NCI-H128 (cell line): ENCODE results near the gene CCL27.

Experiments used
- DNase-seq: peaks from one replicate; lab custom pipeline; 2025; ENCODE audit not compliant: unreplicated experiment; lab: John Stamatoyannopoulos, UW

Gene CCL27, protein sequence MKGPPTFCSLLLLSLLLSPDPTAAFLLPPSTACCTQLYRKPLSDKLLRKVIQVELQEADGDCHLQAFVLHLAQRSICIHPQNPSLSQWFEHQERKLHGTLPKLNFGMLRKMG

DNA sequence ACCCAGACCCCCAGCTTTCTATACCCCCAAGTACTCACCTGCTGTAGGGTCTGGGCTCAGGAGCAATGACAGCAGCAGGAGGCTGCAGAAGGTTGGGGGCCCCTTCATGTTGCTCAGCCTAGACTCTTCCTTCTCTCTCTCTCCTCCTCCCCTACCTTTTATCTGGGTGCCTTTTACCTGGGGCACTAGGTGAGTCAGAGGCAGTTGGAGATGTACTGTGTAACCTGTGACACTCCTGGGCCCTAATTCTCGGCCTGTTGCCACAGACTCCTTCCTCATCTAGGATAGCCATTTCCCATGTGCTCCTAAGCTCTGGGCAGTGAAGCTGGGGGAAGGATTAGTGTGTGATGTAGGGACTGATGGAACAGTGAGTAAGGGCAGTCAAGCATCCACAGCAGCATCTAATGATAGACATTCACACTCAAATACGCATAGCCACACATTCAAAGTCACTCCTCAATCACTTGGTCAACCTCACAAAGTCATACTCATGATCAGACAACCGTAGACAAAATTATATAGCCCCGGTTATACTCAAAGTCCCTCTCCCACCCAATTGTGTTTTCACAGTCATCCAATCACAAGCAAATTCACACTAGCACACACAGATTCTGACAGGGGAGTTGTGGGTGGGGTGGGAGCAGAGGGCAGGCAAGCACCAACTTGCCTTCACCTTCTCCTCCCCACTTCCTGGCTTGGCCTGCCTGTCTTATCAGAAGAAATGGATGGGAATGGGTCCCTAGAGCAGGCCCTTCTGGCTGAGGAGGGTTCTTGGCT, at the start of gene CCL27:
TSS of gene CCL27 (minus strand) at position 132 of the 777 bp plus-strand sequence. CDS start at position 108, 24 bp downstream.
- no peak for DNase-seq

DNA sequence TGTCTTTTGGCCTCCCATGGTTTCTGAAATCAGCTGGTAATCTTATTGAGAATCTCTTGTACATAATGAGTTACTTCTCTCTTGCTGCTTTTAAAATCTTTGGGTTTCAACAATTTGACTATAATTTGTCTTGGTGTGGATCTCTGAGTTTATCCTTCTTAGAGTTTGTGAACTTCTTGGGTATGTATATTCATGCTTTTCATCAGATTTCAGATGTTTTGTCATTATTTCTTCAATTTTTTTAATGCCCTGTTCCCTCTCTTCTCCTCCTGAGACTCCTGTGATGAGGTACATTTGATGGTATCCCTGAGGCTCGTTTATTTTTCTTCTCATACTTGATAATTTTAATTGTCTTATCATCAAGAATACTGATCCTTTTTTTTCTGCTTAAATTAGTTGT, 49.7 kb upstream of the CCL27 start:
- no peak for DNase-seq

DNA sequence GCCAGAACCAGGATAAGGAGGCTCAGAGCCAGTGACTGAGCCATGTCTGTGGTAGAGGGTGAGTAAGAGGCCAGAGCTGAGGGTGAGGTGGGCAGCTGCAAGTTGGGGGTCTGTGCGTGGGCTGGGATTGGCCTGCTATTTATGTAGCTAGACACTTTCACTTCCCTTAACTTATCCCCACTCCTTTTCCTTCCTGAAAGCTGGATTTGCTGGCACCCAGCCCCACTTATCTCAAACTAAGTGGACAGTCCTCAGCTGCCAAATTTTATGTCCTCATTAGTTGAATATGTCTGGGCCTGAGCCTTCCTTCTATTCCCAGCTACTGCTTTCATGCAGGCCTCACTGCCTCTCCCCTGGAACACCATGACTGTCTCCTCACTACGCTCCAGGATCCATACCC, 47.6 kb upstream of the CCL27 start, which contains the start of gene CCL21:
TSS of gene CCL21 (minus strand) at position 114 of the 400 bp plus-strand sequence. CDS start at position 44, 70 bp downstream.
- DNase-seq = no peak

DNA sequence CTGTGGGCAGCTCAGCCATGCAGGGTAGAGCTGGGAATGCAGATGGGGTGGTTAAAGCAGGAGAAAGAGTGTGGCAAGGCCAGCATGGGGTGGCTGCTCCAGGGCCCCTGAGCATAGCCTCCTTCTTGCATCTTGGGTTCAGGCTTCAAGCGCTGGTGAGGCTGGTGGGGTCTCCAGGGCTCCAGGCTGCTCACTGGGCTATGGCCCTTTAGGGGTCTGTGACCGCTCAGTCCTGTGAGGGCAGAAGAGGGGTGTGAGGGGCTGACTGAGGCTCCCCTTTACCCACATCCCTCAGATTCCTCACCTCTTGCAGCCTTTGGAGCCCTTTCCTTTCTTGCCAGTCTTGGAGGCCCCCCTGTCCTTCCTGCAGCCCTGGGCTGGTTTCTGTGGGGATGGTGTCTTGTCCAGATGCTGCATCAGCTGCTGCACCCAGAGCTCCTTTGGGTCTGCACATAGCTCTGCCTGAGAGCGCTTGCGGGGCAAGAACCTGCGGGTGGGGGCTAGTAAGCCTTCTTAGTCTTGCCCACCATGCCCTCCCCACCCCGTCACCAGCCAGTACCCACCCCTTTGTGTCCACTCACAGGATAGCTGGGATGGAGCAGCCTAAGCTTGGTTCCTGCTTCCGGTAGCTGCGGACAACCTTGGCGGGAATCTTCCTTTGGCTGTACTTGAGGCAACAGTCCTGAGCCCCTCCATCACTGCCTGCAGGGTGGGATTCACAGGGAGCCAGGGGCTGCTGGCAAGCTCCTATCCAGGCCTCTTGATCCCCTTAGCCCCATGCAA, 46.9 kb upstream of the CCL27 start:
- DNase-seq = no peak

DNA sequence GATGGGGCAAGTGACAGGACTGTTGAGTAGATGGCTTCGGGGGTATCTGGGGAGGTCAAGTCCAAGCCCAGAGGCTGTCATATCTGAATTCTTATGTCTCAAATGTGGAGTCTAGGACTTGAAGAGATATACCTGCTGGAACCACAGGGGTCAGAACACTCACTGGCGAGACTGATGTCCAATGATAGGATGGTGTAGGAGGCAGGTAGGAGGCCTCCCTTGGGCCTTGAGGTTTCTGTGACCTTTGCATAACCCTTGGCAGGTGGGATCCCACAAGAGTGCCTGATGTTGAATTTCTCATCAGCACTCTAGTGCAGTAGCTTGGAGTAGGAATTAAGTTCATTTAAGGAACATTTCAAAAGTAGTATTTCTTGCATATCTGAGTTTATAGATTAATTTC, 44.7 kb upstream of the CCL27 start:
- DNase-seq = no peak

DNA sequence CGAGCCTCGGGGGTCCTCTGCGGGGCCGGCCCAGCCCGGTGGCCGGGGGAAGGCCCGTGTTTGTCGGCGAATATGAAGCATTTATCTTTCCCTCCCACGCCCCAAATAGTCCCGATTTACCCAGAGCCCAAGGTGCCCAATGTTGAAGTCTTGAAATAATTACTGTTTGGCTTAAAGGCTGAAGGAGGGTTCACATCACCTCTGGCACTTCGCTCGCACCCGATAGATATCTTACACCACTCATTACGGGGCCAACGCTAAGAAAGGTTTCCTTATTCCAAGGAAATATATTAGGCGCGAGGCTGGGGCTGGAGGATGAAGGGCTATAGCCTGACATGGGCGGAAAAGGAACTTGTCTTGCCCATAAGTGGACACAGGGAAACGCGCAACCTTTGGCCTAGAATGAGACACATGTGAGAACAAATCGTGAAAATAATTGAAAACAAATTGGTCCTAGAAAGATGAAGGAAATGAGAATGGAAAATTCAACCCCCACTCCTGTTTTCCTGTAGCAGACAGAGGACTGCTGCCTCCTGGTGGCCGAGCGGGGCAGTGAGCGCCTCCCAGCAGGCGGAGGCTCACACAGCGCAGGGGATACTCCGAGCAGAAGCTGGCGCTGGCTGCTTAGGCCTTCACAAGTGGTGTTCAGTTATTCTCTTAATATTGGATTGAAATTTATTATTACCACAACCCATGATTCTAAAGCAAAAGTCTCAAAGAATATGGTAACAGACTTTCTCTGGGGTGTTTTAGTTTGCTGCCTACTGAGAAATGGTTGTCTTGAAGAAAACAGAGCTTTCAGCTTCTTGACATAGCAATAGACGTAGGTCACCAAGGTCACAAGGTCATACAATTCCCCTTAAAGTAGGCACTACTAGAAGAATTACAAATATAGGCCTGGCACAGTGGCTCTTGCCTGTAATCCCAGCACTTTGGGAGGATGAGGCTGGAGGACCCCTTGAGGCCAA, 39.6 kb upstream of the CCL27 start:
- no peak for DNase-seq

DNA sequence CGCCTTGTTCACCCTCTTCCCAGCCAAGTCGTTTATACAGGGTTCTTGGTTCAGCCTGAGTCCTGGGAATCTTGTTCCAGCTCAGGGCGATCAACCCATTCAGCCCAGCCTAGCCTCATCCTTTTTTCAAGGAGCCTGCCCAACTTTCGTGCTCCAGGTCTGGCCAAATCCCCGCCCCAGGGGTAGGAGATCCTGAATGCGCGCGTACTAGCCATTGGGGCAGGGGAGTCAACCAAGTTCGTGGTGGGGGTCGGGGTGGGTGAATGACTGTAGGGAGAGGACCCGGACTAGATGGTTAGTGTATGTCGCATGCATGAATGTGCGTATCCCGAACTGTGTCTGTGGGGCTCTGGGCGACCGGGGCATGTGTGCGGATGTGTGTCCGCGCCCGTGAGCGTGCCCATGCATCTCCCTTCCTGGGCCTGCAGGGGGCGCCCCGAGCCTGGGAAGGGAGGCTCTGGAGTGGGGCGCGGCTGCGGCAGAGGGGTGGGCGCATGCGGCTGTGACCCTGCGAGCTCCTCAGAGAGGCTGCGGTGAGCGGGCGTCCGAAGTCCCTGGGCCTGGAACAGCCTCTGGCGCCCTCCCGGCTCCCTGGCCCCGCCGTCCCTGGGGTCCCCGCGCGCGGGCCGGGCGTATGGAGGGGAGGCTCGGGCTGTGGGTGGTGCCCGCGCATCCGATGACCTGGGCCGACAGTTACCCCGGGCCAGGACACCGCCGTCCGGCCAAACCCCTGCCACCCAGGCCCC, 38.7 kb upstream of the CCL27 start:
- peak; percentile 62 for DNase-seq

DNA sequence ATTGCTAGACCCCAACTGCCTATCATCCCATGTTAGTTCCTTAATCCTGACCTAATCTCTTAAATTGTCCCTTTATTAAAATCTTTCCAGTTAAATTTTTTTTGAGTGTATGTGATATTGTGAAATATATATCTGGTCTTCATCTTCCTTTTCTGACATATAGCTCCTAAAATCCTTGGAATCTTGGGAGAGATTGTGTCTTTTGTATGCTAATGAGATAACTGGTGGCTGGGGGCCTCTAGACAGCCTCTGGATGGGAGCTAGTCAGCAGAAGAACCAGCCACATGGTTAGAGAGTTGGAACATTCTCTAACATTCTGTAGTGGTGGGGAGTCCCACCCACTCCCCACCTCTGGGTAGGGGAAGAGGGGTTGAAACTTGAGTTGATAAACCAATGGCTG, 32.4 kb upstream of the CCL27 start:
- DNase-seq = no peak

DNA sequence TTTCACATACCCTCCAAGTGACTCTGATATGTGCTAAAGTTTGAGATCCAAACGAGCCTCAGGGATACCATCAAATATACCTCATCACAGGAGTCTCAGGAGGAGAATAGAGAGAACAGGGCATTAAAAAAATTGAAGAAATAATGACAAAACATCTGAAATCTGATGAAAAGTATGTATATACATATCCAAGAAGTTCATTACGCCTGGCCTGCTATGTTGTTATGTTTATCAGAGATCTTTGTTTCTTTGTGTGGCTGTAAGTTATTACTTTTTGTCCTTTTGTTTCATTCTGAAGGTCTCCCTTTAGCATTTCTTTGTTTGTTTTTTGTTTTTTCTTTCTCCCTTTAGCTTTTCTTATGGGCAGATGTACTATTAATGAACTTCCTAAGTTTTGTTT, 31.1 kb upstream of the CCL27 start:
- DNase-seq = no peak

DNA sequence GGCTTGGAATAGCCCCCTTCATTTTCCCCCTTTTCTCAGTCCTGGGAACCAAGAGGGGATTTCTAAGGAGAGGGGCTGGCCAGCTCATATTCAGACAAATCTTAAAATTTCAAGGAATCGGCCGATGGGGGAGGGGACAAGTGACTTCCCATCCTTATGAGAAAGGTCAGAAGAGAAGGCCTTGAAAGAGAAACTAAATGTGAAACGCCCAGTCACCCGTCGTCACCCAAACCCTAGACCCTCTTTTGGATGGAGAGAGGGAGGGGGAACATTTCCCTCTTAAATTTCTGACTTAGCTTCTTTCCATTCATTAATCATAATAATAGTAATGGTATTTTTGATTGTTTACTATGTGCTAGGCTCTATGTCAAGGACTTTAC, 29.5 kb upstream of the CCL27 start:
- no peak for DNase-seq

DNA sequence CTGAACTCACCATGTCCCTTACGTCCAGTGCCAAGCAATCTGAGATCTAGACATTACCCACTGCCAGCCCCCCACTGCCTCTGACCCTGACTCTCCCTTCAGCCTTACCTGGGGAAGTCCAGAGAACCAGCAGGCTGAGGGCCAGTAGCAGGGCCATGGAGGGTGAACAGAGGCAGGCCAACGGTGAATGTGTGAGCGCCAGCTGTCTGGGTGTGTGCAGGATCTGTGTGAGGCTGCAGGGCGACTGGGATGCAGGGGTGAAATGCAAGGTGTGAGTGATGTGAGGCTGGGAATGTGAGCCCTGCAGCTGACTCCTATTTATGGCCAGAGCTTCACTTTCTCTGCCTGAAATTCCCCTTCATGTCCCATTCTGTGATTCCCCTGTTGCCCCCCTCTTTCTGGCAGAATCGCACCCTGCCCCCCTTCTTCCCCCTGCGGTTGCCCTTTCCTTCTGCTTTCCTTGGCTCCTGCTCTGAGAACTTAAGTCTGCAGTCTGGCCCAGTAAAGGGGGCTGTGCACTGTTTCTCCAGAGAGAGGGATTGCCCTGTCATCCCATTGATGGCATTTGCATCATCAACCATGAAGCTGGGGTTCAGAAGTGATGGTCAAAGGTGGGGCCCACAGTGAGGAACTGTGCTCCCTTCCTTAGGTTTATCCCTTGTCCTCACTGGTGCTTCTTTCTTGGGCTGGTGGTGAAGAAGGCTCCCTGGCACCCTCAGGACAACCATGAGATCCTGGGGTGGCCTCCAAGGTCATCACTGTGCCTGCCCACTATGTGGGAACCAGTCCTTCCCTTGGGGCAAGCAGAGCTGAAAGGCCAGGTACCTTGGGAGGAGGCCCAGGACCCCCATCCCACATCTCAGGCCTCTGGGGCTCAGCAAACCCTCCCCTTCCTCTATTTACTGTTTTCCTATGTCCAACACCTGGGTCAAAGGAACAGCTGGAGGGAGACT, 28.8 kb upstream of the CCL27 start, which contains the start of gene CCL19:
TSS of gene CCL19 (minus strand) at position 294 of the 953 bp plus-strand sequence. CDS start at position 157, 137 bp downstream.
- no peak for DNase-seq

DNA sequence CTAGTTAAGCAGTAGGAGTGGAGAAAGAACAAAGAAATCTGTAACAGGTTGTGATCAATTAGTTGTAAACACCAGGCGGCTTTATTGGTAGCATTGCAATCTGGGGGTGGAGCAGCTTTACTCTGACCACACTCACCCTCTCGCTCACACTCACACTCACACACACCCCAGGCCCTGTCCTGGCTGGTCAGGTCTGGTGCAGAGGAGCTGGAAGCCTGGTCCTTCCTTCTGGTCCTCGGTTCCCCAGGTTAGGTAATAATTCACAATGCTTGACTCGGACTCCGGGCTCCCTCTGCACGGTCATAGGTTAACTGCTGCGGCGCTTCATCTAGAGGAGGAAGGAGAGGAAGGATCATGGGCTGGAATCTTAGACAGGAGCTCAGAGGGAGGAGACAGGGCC, 27.1 kb upstream of the CCL27 start:
- no peak for DNase-seq

DNA sequence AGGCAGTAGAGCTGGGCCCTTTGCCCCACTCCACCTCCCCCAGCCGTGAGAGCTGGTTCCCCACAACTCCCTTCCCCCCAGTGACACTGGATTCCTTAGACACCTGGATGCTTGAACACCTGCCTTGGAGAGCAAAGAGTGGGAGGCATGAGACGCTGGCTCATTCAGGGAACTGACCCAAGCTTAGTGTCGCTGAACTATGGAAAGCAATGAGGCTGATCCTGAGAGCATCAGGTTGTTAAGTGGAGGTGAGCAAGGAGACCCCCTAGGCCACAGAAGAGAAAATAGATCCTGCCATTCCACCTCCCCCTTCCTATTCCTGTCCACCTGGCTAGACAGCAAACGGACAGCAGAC, 26.6 kb upstream of the CCL27 start:
- no peak for DNase-seq

DNA sequence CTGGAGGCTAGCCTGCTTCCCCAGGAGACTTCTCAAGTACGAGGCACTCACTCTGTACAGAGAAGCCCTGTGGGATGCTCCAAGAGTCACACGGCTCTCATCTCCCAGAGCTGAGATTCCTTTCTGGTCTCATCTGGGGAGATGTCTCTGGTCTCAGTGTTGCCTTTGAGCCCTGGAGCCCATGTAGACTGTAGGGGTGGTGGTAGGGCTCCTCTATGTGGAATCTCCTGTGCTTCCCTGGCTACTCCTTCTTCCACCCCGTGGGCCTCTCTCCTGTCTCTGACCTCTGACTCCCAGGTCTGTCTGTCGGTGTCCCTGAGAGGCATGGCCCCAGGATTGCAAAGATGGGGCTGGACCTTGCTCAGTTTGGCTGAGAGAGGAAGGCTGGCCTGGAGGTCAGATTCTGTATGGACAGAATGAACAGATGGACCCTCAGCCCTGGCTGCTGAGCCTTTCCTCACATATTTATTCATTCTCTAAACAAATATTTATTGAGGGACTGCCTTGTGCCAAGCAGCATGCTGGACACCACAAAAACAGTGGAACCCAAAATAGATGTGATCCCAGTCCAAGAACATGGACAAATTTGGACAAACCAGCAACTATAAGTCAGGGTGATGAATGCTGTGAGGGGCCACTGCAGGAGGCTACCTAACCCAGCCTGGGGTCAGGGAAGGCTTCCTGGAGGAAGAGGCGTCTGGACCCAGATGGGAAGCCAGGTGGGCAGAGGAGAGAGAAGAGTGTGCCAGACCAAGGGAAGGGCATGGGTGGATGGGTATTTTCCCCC, 26.1 kb upstream of the CCL27 start:
- no peak for DNase-seq

DNA sequence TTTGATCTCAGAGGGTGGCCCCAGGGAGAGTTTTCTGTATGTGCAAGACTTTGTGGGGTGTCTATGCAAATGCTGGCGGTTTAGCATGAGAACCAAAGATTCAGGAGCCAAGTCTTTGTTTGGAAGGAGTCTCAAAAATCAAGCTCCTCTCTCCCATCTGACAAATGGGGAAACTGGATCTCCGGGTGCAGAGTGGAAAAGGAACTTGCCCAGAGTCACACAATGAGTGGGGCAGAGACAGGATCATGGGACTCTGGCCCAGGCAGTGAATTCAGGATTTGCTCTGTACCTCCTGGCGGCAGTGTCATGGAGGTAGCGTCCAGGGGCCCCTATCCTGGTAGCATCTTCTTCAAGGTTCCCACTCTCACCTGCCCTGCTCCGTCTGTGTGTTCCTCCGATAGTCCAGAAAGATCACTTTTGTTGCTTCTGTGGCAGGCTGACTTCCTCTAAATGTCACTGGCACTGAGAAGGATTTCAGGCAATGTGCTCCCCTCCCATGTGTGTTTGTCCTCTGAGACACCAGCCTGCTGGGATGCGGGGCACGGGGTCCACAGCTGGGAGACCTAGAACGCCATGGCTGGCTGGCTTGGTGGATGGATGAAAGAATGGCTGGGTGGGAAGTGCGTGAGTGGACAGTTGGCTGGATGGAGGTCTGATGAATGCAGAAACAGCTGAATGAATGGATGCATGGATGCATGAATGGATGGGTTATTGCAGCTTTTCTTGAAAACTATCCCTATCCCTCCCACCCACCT, 25.0 kb upstream of the CCL27 start:
- no peak for DNase-seq

DNA sequence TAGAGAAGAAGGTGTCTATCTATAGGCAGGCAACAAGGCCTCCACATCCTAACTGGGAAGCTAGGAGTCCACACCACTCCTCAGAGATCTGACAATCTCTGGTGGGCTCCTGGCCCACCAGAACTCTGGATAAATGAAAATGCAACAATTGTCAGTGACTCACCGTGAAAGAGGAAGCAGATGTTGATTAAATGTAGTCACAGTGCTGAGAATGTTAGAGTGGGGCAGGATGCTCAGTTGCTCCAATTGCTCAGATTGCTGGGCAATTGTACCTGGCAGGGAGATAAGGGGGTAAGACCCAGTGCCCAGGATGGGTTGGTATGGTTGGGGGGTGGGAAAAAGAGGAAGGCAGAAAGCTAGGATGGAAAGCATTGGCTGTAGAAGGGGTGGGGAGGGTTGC, 24.3 kb upstream of the CCL27 start:
- DNase-seq = no peak

DNA sequence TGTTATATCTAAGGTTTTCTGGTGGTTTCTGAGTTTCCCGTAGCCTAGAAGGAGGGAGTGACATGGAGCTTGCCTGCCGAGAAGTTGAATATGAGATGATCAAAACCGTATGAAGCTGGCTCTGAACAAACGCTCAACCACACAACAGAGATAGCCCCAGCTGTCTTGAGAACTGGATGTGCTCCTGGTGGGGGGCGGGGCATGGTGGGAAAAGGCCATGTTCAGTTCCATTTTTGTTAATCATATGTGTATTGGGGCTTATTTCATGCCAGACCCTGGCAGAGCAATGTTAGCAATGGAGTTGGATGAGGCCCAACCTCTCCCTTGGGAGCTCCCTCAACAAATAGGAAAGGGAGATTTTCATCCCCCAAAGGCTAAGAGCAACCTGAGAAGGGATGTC, 23.8 kb upstream of the CCL27 start:
- DNase-seq = no peak

DNA sequence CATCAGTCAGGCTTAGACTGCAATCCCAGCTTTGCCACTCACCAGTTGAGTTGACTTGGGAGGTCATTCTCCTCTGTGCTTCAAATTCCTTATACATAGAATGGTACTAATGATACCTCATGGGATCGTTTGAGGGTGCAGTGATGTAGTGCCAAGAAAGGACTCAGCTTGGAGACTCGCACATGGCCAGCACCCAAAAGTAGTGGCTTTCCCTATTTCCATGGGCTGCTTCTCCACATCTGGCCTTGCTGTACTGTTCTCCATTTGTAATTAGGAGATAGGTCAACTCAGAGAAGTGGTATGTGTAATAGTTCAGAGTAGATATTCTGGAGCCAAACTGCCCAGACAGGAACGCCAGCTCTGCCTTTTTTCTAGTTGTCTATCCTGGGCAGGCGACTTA, 23.1 kb upstream of the CCL27 start:
- no peak for DNase-seq
